Epithelial cell of esophagus (primary cell): ENCODE data around the gene RPL37.

Source experiments
- DNase-seq: peaks from one replicate; pipeline ENCODE4 v3.0.0; 2010; ENCODE audit warnings: low read depth
- H3K4me3 ChIP-seq: 2 replicates; pipeline ENCODE4 v1.5.1; 2011; ENCODE audit warnings: mild to moderate bottlenecking, low read length, control low read depth
- TF ChIP-seq, protein P1 (sequence below): IDR thresholded peaks from 2 replicates; pipeline ENCODE4 v1.5.1; 2011; ENCODE audit warnings: low read depth, mild to moderate bottlenecking, low read length, control low read depth, inconsistent platforms; ENCODE audit not compliant: insufficient read depth; ENCODE audit errors: missing control alignments

The RPL37 gene

DNA sequence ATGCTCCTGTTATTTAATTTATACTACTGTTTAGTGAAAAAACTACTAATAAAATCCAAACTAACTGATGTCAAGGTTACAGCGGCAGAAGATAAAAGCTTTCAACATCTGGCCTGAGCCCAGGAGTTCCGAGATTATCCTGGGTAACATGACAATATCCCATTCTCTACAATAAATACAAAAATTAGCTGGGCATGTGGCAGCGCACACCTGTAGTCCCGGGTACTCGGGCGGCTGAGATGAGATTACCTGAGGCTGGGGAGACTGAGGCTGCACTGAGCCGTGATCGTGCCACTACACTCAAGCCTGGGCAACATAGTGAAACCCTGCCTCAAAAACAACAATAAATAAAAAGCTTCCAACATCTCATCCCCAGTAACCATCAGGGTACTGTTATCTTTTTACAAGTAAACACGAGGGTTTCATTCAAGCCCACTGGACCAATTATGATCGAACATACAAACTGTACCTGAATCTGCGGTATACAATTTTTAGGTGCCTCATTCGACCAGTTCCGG lies 1.3 kb downstream of the RPL37 start:
- TF ChIP-seq, protein P1, sequence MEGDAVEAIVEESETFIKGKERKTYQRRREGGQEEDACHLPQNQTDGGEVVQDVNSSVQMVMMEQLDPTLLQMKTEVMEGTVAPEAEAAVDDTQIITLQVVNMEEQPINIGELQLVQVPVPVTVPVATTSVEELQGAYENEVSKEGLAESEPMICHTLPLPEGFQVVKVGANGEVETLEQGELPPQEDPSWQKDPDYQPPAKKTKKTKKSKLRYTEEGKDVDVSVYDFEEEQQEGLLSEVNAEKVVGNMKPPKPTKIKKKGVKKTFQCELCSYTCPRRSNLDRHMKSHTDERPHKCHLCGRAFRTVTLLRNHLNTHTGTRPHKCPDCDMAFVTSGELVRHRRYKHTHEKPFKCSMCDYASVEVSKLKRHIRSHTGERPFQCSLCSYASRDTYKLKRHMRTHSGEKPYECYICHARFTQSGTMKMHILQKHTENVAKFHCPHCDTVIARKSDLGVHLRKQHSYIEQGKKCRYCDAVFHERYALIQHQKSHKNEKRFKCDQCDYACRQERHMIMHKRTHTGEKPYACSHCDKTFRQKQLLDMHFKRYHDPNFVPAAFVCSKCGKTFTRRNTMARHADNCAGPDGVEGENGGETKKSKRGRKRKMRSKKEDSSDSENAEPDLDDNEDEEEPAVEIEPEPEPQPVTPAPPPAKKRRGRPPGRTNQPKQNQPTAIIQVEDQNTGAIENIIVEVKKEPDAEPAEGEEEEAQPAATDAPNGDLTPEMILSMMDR, result no peak
- peak overlapping the region; percentile 96 for H3K4me3 ChIP-seq
- no peak for DNase-seq

DNA sequence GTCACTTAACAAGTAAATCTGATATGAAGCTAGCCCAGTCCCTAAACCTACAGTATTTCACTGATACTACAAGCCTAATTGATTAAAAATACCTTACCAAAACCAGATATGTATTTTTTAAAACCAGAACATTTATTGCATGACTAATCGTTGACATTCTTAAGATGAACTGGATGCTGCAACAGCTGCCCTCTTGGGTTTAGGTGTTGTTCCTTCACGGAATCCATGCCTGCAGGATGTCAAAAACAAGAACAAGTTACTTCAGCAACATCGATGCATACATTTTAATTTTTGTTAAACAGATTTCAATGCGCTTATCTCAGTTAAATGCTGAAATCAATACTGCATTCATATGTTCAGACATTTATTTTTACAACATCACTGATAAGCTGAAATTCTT lies 2.7 kb downstream of the RPL37 start:
- DNase-seq, result no peak
- no peak overlapping the region for H3K4me3 ChIP-seq
- TF ChIP-seq, protein P1, result no peak

DNA sequence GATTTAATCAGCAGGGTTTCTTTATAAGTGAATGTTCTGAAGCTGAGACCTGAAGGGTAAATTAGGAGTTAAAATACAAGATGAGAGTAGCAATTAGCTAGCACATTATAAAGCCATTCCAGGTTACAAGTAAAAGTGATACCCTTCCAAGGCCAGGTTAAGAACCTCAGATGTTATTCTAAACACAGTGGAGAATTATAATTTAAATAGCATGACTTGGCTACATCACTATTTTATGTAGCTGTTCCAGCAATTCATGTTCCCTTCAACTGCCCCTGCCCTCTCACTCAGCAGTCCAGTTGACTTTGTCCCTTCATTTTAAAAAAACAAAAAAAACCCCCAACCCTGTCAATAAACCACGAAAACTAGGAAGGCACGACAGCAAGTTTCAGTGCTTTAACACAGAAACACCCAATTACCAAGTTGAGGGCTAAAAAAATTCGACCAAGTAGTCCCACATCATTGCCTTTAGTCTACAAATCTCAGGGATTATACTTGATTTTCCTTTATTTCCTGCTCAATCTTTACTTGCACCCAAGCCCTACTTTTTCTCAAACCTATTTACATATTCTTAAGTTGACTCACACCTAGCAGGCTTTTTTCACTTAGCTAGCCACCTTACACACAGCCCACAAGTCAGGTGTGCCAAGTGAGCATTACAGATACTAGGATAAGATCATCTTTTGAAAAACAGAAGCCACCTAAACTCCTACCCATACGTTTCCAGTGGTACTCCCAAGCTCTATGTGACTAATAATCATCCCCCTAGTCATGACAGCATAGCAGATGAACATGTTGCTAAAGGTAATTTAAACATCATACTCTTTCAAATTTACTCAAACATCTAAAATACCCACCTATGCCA lies 3.4 kb downstream of the RPL37 start:
- peak; percentile 53 for DNase-seq
- TF ChIP-seq, protein P1, result no peak
- H3K4me3 ChIP-seq, result no peak overlapping the region

DNA sequence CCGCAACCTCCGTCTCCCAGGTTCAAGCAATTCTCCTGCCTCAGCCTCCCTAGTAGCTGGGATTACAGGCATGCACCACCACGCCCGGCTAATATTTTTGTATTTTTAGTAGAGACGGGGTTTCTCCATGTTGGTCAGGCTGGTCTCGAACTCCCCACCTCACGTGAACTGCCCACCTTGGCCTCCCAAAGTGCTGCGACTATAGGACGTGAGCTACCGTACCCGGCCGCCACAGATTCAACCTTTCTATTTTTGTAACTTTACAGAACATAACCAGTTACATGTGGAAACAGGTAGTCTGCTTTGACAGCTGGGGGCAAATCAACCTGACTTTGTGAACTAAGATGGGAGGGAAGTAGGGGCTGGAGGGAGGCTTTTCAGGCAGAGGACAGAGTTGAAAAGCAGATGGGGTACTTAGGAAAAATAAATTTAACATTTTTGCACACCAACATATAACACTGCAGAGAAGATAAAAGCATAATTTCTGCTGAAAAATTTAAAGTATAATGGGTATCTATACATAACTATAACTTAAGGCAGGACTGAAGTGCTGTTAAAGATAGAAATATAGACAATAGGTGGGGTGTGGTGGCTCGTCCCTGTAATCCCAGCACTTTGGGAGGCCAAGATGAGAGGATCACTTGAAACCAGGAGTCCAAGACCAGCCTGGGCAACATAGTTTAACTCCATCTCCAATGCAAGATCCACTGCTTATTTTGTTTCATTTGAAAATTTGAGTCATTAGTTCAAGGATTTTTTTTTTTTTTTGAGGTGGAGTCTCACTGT lies 5.1 kb downstream of the RPL37 start:
- H3K4me3 ChIP-seq, result no peak overlapping the region
- no peak for DNase-seq
- TF ChIP-seq, protein P1, result no peak

DNA sequence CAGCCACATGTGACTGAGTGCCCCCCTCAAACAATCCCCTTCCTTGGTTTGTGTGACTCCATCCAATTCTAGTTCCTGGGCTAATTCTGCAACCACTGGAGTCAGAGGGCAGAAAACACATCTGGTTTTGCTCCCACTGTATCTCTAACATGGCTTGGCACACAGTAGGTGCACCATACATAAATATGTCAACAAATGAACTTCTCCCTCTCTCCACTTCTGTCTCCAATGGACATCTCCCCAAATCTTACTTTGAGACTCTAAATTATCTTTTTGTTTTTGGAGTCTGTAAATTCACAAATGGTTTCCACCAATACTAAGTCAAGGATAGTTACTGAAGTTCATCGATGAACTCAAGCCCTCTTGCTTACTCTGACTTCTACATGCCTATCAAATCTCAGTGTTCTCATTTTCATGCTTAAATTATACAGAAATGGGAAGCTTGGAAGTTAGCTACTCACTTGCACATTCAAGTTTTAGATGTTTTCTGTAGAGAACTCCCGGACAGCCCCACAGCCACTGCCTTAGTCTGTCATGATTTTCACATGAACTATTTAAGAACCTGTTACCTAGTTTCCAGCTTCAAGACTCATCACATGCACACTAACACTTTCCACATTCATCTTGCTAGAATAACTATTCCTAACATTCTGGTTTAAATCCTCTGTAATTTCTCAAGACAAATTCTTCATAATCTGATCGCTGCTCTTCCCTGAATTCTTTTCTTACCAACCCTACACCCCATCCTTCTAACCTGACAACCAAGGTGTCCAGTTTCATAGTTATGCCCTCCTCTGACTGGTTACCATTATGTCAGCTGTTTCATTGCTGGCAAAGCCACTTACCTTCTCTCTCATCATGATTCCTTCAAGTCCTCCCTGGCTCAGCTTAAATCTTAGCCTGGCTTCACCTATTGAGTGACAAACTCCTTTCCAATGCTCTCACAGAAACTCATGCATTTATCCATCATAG lies 6.0 kb downstream of the RPL37 start:
- no peak for DNase-seq
- H3K4me3 ChIP-seq, result no peak overlapping the region
- TF ChIP-seq, protein P1, result no peak

DNA sequence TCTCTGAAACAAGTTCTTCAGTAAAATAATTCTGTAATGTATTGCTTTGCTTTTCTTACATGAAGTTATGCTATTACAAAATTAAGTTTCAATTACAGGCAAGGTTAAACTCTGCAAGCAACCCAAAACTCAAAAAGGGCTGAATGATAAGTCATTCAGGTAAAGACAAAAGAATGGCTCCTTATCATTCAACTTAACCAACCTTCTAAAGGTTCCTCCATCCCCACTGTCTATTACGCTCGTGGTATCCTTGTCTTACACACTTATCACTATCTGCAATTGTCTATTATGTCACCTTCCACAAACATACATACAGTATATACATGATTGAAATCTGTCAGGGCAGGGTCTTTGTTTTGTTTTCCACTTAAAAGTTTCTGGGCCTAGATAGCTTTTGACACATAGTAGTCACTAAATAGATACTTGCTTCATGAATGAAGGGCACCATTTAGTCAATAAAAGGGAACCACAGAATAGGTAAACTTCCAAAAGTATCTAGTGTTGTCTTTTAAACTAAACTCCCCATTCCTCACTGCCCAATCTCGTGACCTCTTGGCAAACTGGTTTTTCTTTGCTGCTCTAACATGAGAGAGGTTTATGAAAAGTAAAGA lies 6.9 kb downstream of the RPL37 start:
- TF ChIP-seq, protein P1, result no peak

More for the DNA sequence above, 6.9 kb downstream of the RPL37 start:
- DNase-seq, result no peak
- H3K4me3 ChIP-seq, result no peak overlapping the region
